Measurements from ENCODE around the gene DOP1A.
"Not testable (repeated sequence)": the region's sequence is repeated elsewhere in the genome, so short reads cannot be mapped to it uniquely, and the experiment has no call there.

DOP1A gene

GRCh38 chr6:83151114-83151513 lies 83.6 kb downstream of the DOP1A start:
- no peak for DNase-seq (ENCODE audit: low read depth in 2 of 2)

- no peak for DNase-seq (ENCODE audit: low read depth in 2 of 2)
Observed at GRCh38 chr6:83152913-83153312, 85.4 kb downstream of the DOP1A start.

GRCh38 chr6:83153883-83154521 lies 86.5 kb downstream of the DOP1A start:
- DNase-seq (ENCODE audit: low read depth in 2 of 2), result no peak

- DNase-seq (ENCODE audit: low read depth in 2 of 2), result no peak
Observed at GRCh38 chr6:83155794-83156193, 88.3 kb downstream of the DOP1A start.

- no peak for DNase-seq (ENCODE audit: low read depth in 2 of 2)
Observed at GRCh38 chr6:83160167-83160566, 92.7 kb downstream of the DOP1A start.

- no peak for DNase-seq (ENCODE audit: low read depth in 2 of 2)
Observed at GRCh38 chr6:83167726-83168278, 100.3 kb downstream of the DOP1A start.

GRCh38 chr6:83168556-83168955 lies 101.1 kb downstream of the DOP1A start:
- DNase-seq (ENCODE audit: low read depth in 2 of 2), result no peak

GRCh38 chr6:83169106-83169505 lies 101.6 kb downstream of the DOP1A start:
- DNase-seq (ENCODE audit: low read depth in 2 of 2), result no peak

- no peak for DNase-seq (ENCODE audit: low read depth in 2 of 2)
Observed at GRCh38 chr6:83169511-83169910, 102.0 kb downstream of the DOP1A start.

- no peak for DNase-seq (ENCODE audit: low read depth in 2 of 2)
Observed at GRCh38 chr6:83176246-83176645, 108.8 kb downstream of the DOP1A start.

GRCh38 chr6:83180426-83180950 lies 113.0 kb downstream of the DOP1A start:
- no peak for DNase-seq (ENCODE audit: low read depth in 2 of 2)

- DNase-seq (ENCODE audit: low read depth in 2 of 2), result no peak
Observed at GRCh38 chr6:83182114-83182513, 114.6 kb downstream of the DOP1A start.

GRCh38 chr6:83183082-83183828 lies 115.8 kb downstream of the DOP1A start:
- DNase-seq (ENCODE audit: low read depth in 2 of 2), result no peak

GRCh38 chr6:83185096-83185495 lies 117.6 kb downstream of the DOP1A start:
- no peak for DNase-seq (ENCODE audit: low read depth in 2 of 2)

- no peak for DNase-seq (ENCODE audit: low read depth in 2 of 2)
Observed at GRCh38 chr6:83188501-83188900, 121.0 kb downstream of the DOP1A start.

- DNase-seq (ENCODE audit: low read depth in 2 of 2), result no peak
Observed at GRCh38 chr6:83190626-83191025, 123.2 kb downstream of the DOP1A start.

GRCh38 chr6:83191974-83192373 lies 124.5 kb downstream of the DOP1A start:
- not testable (repeated sequence) for DNase-seq (ENCODE audit: low read depth in 2 of 2)

GRCh38 chr6:83192456-83192855 lies 125.0 kb downstream of the DOP1A start:
- no peak for DNase-seq (ENCODE audit: low read depth in 2 of 2)

GRCh38 chr6:83192871-83193746 lies 125.6 kb downstream of the DOP1A start, which contains the start of the genes PGM3 and RWDD2A:
PGM3 (minus strand) TSS chr6:83193265; CDS start chr6:83191012, 2,253 bp downstream.
RWDD2A (plus strand) TSS chr6:83193357; CDS start chr6:83194452, 1,095 bp downstream.
- peak; percentile 72 to 81 for DNase-seq (ENCODE audit: low read depth in 2 of 2)

- peak in 1 of 2 experiments; percentile 12 for DNase-seq (ENCODE audit: low read depth in 2 of 2)
Observed at GRCh38 chr6:83193747-83194566, 126.5 kb downstream of the DOP1A start.

Data from stimulated activated CD4-positive, alpha-beta T cell treated with anti-CD3 and anti-CD28 coated beads, Interleukin-12 subunit alpha, Interleukin-12 subunit beta, amount 100 ng/mL, for 24 hours (primary cell).